NCI-H774 (cell line): ENCODE measurements around the gene TPST2.
"Not testable (repeated sequence)": the region's sequence is repeated elsewhere in the genome, so short reads cannot be mapped to it uniquely, and the experiment has no call there.

ENCODE experiments used
- DNase-seq: peaks from one replicate; lab custom pipeline; 2025; lab: John Stamatoyannopoulos, UW

Gene TPST2

GRCh38 chr22:26528518-26528917 is 61.4 kb downstream of the TPST2 start:
- not testable (repeated sequence) for DNase-seq

DNA sequence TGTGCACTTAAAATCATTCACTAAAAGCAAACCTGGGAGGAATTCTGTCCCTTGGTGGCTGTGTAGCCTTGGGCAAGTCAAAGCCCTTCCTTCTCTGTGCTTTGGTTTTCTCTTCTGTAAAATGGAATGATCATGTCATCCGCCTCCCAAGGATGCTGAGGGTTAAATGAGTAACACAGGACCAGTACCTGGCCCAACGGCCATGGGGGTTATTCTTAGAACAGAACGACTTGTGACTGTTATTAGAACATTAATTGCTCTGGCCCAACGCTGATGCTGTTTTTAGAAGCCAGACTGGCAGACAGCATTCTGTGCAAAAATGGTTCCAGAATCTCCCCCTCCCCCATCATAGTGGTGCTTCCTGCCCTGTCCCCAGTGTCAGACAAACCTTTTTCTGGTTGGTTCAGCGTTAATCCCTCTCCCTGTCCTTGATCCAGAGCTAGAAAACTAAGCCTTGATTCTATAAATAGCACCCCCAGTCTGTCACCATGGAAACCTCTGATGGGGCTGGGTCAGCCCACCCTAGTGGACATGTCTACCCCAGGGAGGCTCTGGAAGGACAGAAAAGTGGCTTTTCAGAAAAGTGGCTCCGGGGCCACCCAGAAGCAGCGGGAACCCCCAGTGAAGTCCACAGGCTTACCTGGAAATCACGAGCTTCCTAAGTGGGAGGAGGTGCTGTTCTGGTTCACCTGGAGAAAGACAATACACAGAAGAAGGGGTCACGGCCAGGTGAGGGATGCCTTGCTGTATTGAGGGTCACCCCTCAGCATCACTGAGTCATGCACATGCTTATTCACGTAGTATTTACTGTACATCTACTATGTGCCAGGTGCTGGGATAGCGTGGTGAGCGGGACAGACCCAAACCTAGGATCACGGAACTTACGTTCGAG is 62.1 kb downstream of the TPST2 start:
- no peak for DNase-seq

GRCh38 chr22:26527167-26527566 is 62.8 kb downstream of the TPST2 start:
- no peak for DNase-seq

- DNase-seq = no peak
These were observed 63.9 kb downstream of the TPST2 start for GRCh38 chr22:26525946-26526564.

GRCh38 chr22:26524870-26525269 is 65.1 kb downstream of the TPST2 start:
- DNase-seq = no peak

DNA sequence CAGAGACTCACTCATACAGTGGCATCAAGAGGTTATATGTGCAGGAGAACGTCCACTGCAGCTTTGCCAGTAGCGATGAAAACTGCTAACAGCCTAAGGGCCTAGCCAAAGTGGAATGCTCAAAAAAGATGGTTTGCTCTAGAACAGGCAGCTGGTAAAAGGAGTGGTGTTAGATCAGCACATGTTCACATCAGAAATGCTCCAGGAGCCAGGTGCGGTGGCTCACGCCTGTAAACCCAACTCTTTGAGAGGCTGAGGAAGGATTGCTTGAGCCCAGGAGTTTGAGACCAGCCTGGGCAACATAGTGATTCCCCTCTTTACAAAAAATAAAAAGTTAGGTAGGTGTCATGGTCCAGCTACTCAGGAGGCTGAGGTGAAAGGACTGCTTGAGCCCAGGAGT is 67.3 kb downstream of the TPST2 start:
- DNase-seq = no peak

DNA sequence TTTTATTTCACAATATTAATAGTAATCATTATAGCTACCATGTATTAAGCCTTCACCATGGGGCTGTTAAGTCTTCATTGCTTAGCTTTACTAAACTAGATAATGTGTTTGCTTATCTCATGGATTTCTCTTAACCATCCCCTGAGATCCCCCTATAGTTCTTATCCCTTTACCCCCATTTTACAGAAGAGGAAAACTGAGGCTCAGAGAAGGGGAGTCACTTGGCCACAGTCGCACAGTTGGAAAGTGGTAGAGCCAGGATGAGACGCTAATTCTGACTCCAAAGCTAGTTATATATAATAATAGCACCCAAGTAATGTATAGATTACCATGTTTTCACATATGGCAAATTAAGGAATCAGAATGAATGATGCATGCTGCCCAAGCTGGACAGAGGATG is 67.9 kb downstream of the TPST2 start:
- DNase-seq = no peak

DNA sequence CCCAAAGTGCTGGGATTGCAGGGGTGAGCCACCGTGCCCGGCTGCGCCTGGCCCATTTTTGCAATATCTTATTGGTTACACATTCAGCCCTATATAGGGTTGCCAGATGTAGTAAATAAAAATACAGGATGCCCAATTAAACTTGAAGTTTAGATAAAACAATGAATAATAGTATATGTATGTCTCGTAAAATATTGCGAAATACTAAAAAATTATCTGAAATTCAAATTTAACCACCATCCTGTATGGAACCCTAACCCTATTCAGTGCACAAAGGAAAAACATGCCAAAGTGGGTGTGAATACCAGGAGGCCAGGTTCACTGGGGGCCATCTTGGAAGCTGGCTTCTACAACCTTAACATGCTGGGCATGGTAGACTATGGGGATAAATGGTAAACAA is 72.5 kb downstream of the TPST2 start:
- no peak for DNase-seq

DNA sequence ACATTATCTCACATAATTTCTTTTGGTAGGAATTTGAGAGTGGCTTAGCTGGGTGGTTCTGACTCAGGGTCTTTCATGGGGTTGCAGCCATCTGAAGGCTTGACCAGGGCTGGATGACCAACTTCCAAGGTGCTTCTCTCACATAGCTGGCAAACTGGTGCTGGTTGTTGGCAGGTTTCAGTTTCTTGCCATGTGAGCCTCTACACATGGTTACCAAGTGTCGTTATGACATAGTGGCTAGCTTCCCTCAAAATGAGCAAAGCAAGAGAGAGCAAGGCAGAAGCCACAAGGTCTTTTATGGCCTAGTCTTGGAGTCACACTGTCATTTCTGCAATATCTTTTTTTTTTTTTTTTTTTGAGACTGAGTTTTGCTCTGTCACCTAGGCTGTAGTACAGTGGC is 73.4 kb downstream of the TPST2 start:
- DNase-seq = no peak

DNA sequence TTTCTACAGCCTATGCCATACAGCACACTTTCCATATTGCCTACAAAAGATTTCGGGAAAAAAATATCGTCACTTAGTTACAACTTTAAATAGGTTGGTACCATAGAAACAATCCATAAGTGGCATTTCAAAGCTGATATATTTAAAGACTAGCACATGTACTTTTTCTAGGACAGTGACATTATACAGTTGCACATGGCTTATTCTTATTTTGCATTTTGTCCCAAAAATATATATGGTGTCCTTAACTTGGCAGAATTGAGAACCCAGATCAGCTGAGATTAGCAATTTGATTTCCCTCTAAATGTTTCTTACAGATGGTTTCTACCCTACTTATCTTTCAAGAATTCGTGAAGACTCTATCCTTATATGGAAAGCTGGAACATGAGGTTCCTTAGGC is 74.0 kb downstream of the TPST2 start:
- DNase-seq = no peak

DNA sequence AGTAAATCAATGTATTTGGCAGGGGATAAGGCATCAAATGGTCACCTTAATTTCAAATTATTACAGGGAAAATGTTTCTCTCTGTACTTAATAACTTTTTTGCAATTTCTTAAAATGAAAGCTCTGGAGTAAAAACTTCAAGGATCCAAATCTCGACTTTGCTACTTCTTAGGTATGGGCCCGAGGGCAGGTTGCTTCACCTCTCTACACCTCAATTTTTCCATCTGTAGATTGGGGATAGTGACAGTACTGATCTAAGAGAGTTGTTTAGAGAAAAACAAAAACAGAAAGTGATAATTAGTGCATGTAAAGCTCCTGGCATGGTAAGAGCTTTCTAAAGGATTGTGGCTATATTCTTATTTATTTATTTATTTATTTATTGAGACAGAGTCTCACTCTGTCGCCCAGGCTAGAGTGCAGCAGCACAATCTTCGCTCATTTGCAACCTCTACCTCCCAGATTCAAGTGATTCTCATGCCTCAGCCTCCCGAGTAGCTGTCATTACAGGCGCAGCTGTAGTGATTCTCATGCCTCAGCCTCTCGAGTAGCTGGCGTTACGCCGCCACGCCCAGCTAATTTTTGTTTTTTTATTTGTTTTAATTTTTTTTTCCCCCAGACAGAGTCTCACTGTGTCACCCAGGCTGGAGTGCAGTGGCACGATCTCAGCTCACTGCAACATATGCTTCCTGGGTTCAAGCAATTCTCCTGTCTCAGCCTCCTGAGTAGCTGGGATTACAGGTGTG is 75.3 kb downstream of the TPST2 start:
- DNase-seq = no peak

DNA sequence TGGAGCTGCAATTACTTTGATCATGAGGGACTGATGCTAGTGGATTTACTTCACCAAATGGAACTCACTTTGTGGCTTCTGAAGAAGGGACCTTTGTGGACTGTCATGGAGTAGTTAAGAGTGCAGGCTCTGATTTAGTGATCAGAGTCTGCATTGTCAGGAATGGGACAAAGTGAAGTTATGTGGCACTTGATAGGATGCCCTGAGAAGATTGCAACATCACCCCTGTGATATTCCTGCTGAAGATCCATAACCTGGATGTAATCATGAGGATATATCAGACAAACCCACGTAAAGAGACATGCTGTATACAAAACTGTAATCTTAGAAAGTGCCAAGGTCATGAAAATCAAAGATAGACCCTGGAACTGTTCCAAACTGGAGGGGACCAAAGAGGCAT is 76.1 kb downstream of the TPST2 start:
- DNase-seq = no peak

GRCh38 chr22:26512149-26512793 is 77.7 kb downstream of the TPST2 start, which contains the start of gene TFIP11:
Gene TFIP11 (minus strand): TSS chr22:26512473. CDS start chr22:26510272, 2,201 bp downstream.
- peak; percentile 63 for DNase-seq

GRCh38 chr22:26508148-26508547 is 81.8 kb downstream of the TPST2 start:
- no peak for DNase-seq

GRCh38 chr22:26503758-26504157 is 86.2 kb downstream of the TPST2 start:
- no peak for DNase-seq

- DNase-seq = no peak
These were observed 87.0 kb downstream of the TPST2 start for GRCh38 chr22:26502688-26503561.

- DNase-seq = no peak
These were observed 87.9 kb downstream of the TPST2 start for GRCh38 chr22:26501996-26502395.

DNA sequence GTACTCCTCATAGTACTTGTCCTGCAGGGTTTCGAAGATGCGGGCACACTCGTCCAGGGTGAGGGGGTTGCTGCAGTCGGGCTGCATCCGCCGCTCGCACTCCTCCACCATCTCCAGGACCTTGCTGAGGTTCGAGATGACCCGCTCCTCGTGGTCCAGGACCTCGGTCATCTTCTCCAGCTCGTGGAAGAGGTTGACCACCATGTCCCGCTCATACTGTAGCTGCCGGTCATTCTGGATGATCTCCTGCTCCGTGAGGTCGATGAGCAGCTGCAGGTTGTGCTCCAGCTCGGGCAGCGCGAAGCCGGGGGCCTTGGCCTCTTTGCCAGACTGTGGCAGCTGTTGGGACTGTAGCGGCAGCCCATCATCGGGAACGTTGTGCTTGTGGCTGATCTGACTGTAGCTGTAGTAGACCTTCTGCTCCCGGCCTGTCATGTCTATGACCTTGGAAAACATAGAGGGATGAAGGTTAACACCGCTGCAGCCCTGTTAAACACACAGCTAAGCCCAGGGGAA is 90.7 kb downstream of the TPST2 start:
- no peak for DNase-seq

DNA sequence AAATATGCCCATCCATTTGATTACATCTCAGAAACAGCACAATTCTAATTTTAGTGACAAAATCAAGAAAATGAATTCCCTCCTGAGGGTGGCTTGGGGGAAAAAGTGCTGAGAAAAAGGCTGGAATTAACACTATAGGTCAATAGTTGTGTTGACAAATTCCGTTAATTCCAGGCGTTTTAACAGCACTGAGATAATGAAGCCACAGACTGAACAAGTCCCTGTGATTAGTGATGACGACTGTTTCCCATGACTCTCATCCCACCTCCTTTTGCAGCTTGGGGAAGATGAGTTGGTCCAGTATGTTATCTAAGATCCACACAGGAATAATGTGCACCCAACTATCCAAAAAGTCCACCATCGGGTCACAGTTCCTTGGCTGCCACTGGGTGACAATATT is 93.5 kb downstream of the TPST2 start:
- DNase-seq = no peak

DNA sequence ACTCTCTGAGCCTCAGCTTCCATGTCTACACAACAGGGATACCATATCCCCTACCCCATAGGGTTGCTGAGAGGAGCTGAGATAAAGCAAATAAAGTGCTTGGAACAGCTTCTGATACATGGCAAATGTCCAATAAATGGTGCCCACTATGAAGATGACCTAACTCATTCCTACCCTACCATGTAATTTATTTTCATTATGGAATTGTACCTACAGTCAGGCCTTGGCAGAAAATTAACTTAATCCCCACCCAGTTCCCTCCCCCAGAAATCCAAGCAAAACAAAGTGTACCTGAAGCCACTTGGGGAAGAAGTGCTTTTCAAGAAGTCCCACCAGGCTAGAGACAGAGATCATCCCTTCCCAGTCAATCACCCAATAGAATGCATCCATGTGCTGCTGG is 95.4 kb downstream of the TPST2 start:
- DNase-seq = no peak

DNA sequence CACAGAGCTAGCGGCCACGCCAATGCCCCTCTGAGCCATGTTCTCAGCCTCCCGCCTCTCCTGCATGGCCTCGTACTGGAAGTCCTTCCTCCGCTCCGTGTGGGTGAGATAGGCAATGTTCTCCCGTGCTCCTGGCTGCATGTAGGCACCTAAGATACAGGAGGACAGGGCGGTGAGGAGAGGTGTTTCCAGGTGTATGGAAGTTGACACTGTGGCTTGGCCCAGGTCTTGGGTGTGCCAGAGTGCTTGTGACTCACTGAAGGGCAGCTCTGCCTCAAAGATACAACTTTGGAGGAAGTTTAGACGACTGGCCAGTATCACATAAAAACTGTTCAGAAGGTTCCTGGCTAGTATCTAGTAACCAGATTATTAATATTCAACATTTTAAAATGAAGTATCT is 97.7 kb downstream of the TPST2 start:
- DNase-seq = no peak
